Small intestine (tissue), 4 donors: ENCODE data around the gene NR0B2. TPM values are rescaled to one million over a fixed set of nuclear protein-coding genes. Genes with fewer than 3 reads are reported as not detected.

Experiments
- polyA plus RNA-seq, 4 donors: library from polyadenylated mRNA; stranded (reverse) in 3 of 4; unstranded in 1 of 4; fragments of 200-250 nt in 3 of 4; fragments of 120-200 nt in 1 of 4; gene quantifications; one replicate each; pipeline versions ENCODE4 v1.2.1 to v1.2.3, GENCODE V29; 2013
- donor health status: healthy with polysubstance abuse.
- donor health status: Bipolar disorder and iron deficiency.
- donor health status: healthy.

NR0B2 gene
- polyA plus RNA-seq, 4 donors, result 54.9 to 443 (median 216) TPM

Other genes with a start within 250 kb of the NR0B2 start
- gene ARID1A, start 218.0 kb downstream of the NR0B2 start, polyA plus RNA-seq, result 10 to 100 TPM in 3 of 4 donors, 1 to 10 TPM in 1; 7.8 to 59.7 (median 18.7) TPM
- 10 to 100 TPM in 2 of 4 donors, 1 to 10 TPM in 2; 3.4 to 19.6 (median 8.5) TPM for gene PIGV, start 126.0 kb downstream of the NR0B2 start, polyA plus RNA-seq
- gene ZDHHC18, start 87.3 kb downstream of the NR0B2 start, polyA plus RNA-seq, result 10 to 100 TPM in 2 of 4 donors, 1 to 10 TPM in 2; 7.2 to 15.7 (median 9.2) TPM
- gene SFN, start 50.8 kb downstream of the NR0B2 start, polyA plus RNA-seq, result 100 to 1,000 TPM in 2 of 4 donors, 10 to 100 TPM in 1, 1 to 10 TPM in 1; 3.3 to 137 (median 97.8) TPM
- gene GPN2, start 23.7 kb downstream of the NR0B2 start, polyA plus RNA-seq, result 10 to 100 TPM; 13.5 to 29.1 (median 20.0) TPM
- gene GPATCH3, start 13.5 kb downstream of the NR0B2 start, polyA plus RNA-seq, result 10 to 100 TPM; 11.0 to 55.7 (median 28.7) TPM
- gene NUDC, start 7.8 kb upstream of the NR0B2 start, polyA plus RNA-seq, result 10 to 100 TPM; 39.4 to 70.5 (median 50.1) TPM
- gene KDF1, start 46.5 kb upstream of the NR0B2 start, polyA plus RNA-seq, result 10 to 100 TPM; 19.9 to 30.8 (median 27.1) TPM
- gene TRNP1, start 79.7 kb upstream of the NR0B2 start, polyA plus RNA-seq, result 10 to 100 TPM in 3 of 4 donors, 1 to 10 TPM in 1; 4.6 to 15.6 (median 11.8) TPM
- gene TENT5B, start 98.9 kb upstream of the NR0B2 start, polyA plus RNA-seq, result 1 to 10 TPM in 2 of 4 donors, under 1 TPM in 2; 0.27 to 3.9 (median 1.1) TPM
- 10 to 100 TPM; 24.7 to 41.3 (median 40.7) TPM for gene SLC9A1, start 241.2 kb upstream of the NR0B2 start, polyA plus RNA-seq